DMS53 treated with DMSO at 0.1 percent for 48 hours (cell line): ENCODE data around the gene NADSYN1.
"Not testable (repeated sequence)": the region's sequence is repeated elsewhere in the genome, so short reads cannot be mapped to it uniquely, and the experiment has no call there.

ENCODE experiments used
- DNase-seq: peaks from one replicate; lab custom pipeline; 2025; ENCODE audit not compliant: unreplicated experiment; lab: John Stamatoyannopoulos, UW

Gene NADSYN1

GRCh38 chr11:71519546-71519945 lies 66.5 kb downstream of the NADSYN1 start:
- no peak for DNase-seq

GRCh38 chr11:71525188-71525937 lies 72.4 kb downstream of the NADSYN1 start:
- DNase-seq = peak; percentile 81

- no peak for DNase-seq
Measured at GRCh38 chr11:71525938-71526495, 73.0 kb downstream of the NADSYN1 start.

- peak; percentile 15 for DNase-seq
Measured at GRCh38 chr11:71526796-71527575, 74.0 kb downstream of the NADSYN1 start, which contains the start of gene KRTAP5-7. KRTAP5-7 (plus strand) TSS chr11:71527267; CDS start chr11:71527301, 34 bp downstream.

DNA sequence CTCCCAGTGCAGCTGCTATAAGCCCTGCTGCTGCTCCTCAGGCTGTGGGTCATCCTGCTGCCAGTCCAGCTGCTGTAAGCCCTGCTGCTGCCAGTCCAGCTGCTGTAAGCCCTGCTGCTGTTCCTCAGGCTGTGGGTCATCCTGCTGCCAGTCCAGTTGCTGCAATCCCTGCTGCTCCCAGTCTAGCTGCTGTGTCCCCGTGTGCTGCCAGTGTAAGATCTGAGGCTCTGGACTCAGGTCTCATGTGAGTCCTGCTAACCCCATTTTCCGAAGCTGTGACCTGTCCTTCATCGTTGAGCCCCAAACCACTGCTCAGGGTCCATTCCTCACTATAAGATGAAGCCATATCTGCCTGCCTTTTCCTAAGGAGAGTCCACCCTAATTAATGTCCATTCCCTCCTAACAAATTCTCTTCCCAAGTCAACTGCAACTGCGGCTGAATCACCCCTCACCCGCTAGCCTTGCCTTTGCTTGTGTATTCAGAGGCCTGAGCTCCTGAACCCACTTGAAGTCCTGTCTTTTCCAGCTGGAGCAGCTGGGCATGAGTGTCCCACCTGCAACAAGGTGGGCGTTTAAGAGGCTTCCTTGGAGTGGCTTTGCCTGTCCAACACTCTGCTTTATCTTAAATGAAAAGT lies 74.7 kb downstream of the NADSYN1 start:
- DNase-seq = no peak

DNA sequence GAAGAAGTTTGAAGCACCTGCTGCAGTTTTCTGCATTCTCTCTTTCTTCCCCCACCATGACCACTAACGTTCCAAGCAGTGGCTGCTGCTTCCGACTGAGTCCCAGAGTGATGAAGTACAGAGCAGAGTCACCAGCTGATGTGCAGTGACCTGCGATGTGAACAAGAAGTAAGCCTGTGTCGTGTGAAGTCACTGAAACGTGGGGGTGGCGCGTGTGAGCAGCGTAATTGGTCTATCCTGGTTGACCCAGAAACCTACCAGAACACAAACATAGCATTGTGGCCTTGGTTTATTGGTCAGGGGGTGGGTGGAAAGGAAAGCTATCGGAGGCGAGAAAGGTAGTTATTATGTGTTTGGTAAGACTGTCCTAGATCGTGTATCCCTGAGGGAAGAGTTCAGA lies 77.6 kb downstream of the NADSYN1 start:
- DNase-seq = no peak

GRCh38 chr11:71532036-71532610 lies 79.1 kb downstream of the NADSYN1 start:
- DNase-seq = no peak

DNA sequence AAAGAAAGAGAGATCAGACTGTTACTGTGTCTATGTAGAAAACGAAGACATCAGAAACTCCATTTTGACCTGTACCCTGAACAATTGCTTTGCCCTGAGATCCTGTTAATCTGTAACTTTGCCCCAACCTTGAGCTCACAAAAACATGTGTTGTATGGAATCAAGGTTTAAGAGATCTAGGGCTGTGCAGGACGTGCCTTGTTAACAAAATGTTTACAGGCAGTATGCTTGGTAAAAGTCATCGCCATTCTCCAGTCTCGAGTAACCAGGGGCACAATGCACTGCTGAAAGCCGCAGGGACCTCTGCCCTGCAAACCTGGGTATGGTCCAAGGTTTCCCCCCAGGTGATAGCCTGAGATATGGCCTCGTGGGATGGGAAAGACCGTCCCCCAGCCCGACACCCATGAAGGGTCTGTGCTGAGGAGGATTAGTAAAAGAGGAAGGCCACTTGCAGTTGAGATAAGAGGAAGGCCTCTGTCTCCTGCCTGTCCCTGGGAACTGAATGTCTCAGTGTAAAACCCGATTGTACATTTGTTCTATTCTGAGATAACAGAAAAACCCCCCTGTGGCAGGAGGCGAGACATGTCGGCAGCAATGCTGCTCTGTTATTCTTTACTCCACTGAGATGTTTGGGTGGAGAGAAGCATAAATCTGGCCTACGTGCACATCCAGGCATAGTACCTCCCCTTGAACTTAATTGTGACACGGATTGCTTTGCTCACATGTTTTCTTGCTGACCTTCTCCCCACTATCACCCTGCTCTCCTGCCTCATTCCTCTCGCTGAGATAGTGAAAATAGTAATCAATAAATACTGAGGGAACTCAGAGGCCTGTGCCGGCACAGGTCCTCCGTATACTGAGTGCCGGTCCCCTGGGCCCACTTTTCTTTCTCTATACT lies 82.0 kb downstream of the NADSYN1 start:
- DNase-seq = not testable (repeated sequence)

GRCh38 chr11:71535825-71536224 lies 82.8 kb downstream of the NADSYN1 start:
- no peak for DNase-seq

GRCh38 chr11:71537537-71537936 lies 84.5 kb downstream of the NADSYN1 start:
- no peak for DNase-seq

DNA sequence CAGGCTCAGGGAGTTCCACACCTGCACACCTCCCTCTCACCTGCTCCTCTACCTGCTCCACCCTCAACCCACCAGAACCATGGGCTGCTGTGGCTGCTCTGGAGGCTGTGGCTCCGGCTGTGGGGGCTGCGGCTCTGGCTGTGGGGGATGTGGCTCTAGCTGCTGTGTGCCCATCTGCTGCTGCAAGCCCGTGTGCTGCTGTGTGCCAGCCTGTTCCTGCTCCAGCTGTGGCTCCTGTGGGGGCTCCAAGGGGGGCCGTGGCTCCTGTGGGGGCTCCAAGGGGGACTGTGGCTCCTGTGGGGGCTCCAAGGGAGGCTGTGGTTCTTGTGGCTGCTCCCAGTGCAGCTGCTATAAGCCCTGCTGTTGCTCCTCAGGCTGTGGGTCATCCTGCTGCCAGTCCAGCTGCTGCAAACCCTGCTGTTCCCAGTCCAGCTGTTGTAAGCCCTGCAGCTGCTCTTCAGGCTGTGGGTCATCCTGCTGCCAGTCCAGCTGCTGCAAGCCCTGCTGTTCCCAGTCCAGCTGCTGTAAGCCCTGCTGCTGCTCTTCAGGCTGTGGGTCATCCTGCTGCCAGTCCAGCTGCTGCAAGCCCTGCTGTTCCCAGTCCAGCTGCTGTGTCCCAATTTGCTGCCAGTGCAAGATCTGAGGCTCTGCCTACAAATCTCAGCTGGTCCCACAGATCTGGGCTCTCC lies 85.1 kb downstream of the NADSYN1 start, which contains the start of gene KRTAP5-8:
Gene KRTAP5-8, plus strand, starts transcription at position 49 of the 689 bp plus-strand sequence. Its CDS starts 31 bp downstream, at position 80.
- DNase-seq = not testable (repeated sequence)

- no peak for DNase-seq
Measured at GRCh38 chr11:71538666-71538990, 85.6 kb downstream of the NADSYN1 start.

DNA sequence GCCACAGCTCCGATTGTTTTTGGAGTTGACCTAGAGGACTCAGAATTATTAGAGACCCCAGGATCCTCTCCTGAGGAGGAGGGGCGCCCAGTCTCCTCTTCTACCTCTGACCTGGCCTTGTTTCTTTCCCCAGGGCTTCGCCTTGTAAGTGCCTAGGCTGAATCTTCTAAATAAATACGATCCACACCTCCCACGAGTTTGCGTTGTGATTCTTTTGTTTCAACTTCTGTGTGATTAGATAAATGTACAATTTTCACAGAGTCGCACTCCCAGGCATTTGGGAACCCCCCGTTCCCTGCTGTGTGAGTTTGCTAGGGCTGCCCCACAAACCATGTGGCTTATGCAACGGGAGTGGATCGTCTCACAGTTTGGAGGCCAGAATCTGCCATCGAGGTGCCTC lies 86.0 kb downstream of the NADSYN1 start:
- DNase-seq = no peak

DNA sequence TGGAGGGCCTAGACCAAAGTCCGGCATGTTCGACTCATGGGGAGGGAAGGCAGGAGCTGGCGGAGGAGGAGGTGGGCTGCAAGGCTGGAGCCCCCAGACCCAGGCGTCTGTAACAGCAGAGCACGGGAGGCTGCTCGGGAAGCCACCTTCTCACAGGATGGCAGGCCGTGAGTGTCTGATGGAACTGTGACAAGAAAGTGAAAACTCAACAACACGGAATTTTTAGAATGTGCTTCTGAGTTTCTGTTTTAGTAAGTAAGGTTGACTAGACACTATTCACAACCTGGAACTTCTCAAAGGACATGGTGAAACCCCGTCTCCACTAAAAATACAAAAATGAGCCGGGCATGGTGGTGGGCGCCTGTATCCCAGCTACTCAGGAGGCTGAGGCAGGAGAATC lies 87.0 kb downstream of the NADSYN1 start:
- not testable (repeated sequence) for DNase-seq

DNA sequence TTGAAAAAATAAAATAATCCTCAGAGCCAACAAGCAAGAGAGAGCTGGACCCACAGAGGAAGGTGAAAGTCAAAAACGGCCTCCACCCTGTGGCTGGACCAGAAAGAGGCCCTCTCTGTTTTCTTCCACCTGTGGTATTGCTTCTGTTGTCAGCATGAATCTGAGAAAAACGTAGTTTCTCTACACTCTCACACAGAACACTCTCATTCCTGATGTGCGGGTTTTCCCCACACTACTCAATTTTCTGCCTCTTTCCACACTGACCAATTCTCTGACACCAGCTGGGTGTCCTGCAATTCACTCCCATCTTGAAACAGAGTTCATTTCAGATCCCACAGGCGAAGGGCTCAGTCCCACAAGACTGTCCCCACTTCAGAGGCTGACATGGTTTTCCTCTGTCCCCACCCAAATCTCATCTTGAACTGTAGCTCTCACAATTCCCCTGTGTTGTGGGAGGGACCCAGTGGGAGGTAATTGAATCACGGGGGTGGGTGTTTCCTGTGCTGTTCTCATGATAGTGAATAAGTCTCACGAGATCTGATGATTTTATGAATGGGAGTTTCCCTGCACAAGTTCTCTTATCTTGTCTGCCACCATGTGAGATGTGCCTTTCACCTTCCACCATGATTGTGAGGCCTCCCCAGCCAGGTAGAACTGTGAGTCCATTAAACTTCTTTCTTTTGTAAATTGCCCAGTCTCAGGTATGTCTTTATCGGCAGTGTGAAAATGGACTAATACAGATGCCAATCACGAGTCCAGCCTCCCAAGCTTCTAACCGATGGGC lies 87.7 kb downstream of the NADSYN1 start:
- not testable (repeated sequence) for DNase-seq

DNA sequence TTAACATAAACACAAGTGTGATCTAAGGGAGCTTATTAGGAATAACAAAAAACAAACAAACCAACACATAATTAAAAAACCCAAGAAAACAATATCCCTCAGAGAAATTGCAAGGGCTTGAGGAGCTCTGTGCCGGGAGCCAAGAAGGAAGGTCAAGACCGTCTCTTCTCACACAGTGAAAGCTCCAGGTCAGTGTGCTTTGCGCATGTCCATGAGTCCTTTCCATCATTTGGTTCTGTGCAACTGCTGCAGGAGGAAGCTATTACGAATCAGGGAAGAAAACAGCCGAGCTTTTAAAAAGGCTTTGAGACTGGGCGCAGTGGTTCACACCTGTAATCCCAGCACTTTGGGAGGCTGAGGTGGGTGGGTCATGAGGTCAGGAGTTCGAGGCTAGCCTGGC lies 89.4 kb downstream of the NADSYN1 start:
- DNase-seq = no peak

DNA sequence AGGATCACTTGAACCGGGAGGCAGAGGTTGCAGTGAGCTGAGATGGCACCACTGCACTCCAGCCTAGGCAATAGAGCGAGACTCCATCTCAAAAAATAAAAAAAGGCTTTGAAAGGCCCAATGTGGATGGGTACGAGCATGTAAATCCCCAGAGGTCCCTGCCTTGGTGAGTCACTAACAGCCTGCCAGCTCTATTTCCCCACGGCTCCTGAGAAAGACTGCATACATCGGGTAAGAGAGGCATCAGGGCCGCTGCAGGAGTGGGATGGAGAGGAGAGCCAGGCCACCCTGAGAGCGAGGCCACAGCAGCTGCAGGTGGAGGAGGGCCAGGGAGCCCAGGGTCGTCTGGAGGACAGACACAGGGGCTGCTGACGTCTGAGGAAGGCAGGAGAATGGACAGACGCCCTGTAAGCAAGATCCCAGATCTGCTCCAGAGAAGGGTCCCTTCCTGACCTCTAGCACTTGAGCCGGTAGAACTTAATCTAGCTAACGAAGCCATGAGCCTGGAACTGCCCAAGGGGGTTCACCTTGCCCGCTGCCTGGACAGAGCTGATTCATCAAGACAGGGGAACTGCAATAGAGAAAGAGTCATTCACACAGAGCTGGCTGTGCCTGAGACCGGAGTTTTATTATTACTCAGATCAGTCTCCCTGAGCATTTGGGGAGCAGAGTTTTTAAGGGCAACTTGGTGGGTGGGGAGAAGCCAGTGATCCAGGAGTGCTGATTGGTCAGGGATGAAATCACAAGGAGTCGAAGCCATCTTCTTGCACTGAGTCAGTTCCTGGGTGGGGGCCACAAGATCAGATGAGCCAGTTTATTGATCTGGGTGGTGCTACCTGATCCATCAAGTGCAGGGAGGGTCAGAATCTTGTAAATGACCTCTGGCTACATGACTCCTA lies 90.1 kb downstream of the NADSYN1 start:
- no peak for DNase-seq

DNA sequence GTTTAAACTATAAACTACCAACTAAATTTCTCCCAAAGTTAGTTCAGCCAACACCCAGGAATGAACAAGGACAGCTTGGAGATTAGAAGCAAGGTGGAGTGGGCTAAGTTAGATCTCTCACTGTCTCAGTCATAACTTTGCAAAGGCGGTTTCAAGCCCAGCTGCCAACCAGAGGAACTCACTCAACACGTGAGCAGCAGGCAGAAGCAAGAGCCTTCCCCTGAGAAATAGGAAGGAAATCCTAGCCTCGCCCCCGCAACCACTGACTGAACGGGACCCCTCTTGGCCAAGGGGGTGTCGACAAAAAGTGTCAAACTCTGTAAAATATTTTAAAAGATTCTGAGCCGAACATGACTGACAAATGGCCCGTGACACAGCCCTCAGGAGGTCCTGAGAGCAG lies 90.9 kb downstream of the NADSYN1 start:
- DNase-seq = no peak
